Sigmoid colon (tissue), 7 donors: ENCODE data around the gene FAP. TPM values are rescaled to one million over a fixed set of nuclear protein-coding genes. Genes with fewer than 3 reads are reported as not detected.

Experiments
- DNase-seq: peaks from one replicate; pipeline ENCODE4 v3.0.0-alpha.2; 2019
- H3K27ac ChIP-seq, 4 donors: fragments of 200-600 bp; sonication (generic); one replicate each; pipeline ENCODE4 v1.5.1; 2016 to 2019; ENCODE audit warnings: mild to moderate bottlenecking in 1 of 4
- H3K27me3 ChIP-seq, 3 donors: fragments of 200-600 bp; sonication (generic); one replicate each; pipeline ENCODE4 v1.5.1; 2019; ENCODE audit warnings: mild to moderate bottlenecking in 1 of 3
- H3K36me3 ChIP-seq, 4 donors: fragments of 200-600 bp; sonication (generic); one replicate each; pipeline ENCODE4 v1.5.1; 2016 to 2019
- H3K4me1 ChIP-seq, 4 donors: fragments of 200-600 bp; sonication (generic); one replicate each; pipeline ENCODE4 v1.5.1; 2017 to 2019
- H3K4me3 ChIP-seq, 4 donors: fragments of 200-600 bp; sonication (generic); one replicate each; pipeline ENCODE4 v1.5.1; 2017 to 2019; ENCODE audit warnings: mild to moderate bottlenecking in 2 of 4, moderate library complexity in 1 of 4
- H3K9me3 ChIP-seq, 4 donors: fragments of 200-600 bp in 3 of 4; sonication (generic) in 3 of 4; one replicate each; pipeline versions ENCODE4 v1.5.1 to v1.6.1; 2013 to 2019
- EP300 ChIP-seq, 4 donors: sonication (generic); formaldehyde crosslinking; IDR thresholded peaks; one replicate each; pipeline ENCODE4 v1.6.1; 2017; ENCODE audit warnings: antibody characterized with exemption in 4 of 4
- POLR2A ChIP-seq, 2 donors: fragments of 450-650 bp; IDR thresholded peaks; one replicate each; pipeline ENCODE4 v1.6.1; 2016; ENCODE audit warnings: antibody characterized with exemption in 2 of 2, mild to moderate bottlenecking in 2 of 2, moderate library complexity in 2 of 2
- POLR2AphosphoS5 ChIP-seq, 4 donors: sonication (generic); formaldehyde crosslinking; IDR thresholded peaks; one replicate each; pipeline ENCODE4 v1.6.1; 2017; ENCODE audit warnings: antibody characterized with exemption in 4 of 4
- WGBS, 2 donors: extraction: QIAGEN DNeasy Blood & Tissue Kit; methylation state at CpG; one replicate each; pipeline ENCODE4 v1.1.7; 2013; 5-methylcytosine and 5-hydroxymethylcytosine counted together
- intact Hi-C: fragments of 100-400 bp; cut with DNase I; formaldehyde crosslinking; loops from one replicate; pipeline ENCODE4 v1.15.1; 2023
- polyA plus RNA-seq, 3 donors: library from polyadenylated mRNA; stranded (reverse); fragments of 200-250 nt; gene quantifications; one replicate each; pipeline ENCODE4 v1.2.3, GENCODE V29; 2013
- total RNA-seq, 4 donors: library from RNA; depleted of rRNA; stranded (reverse); fragments of >200 nt; gene quantifications; one replicate each; pipeline ENCODE4 v1.1.0, GENCODE V29; 2016
- TF ChIP-seq, protein P1 (sequence below), 4 experiments: fragments of 450-650 bp in 3 of 4; fragments of 200-600 bp in 1 of 4; IDR thresholded peaks; one replicate each; pipeline ENCODE4 v1.5.1; 2016 to 2019; ENCODE audit warnings: antibody characterized with exemption in 4 of 4, mild to moderate bottlenecking in 3 of 4, moderate library complexity in 2 of 4
- donor health status: healthy with polysubstance abuse.
- donor health status: Bipolar disorder and iron deficiency.
- donor health status: healthy.

FAP gene
- total and polyA plus RNA-seq, 7 donors, result 2.2 to 35.7 (median 20.0) TPM; not detected in 2

DNA sequence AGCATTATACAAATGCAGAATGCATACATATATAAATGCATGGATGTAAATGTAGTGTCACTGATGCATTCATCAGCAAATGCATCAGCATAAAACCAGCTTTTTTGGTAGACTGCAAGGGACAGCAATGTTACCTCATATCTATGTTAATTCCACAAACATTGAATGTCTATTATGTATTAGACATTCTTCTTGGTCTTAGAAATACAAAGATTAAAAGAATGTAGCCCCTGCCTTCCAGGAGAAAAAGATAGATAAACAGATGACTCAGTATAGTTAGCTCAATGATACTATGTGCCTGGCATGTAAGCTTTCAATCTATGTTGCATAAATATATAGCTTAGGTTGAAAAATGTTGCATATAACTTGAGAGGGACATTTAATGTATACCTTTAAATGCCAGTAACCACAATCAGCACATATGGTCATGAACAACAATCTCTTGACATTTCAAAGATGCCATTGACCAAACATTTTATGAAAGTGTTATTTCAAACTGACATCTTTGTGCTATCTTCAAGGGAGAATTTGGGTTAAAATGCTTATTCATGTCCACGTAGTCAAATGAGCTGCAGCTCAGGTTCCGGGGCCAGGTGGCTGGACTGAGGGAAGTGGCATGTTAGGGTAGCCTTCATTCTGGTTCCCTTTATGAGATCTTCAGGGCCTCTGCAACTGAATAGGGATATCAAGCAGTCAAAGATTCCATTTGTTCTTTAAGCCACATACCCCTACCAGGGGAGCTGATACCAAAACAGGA lies 46.0 kb downstream of the FAP start:
- TF ChIP-seq, protein P1, sequence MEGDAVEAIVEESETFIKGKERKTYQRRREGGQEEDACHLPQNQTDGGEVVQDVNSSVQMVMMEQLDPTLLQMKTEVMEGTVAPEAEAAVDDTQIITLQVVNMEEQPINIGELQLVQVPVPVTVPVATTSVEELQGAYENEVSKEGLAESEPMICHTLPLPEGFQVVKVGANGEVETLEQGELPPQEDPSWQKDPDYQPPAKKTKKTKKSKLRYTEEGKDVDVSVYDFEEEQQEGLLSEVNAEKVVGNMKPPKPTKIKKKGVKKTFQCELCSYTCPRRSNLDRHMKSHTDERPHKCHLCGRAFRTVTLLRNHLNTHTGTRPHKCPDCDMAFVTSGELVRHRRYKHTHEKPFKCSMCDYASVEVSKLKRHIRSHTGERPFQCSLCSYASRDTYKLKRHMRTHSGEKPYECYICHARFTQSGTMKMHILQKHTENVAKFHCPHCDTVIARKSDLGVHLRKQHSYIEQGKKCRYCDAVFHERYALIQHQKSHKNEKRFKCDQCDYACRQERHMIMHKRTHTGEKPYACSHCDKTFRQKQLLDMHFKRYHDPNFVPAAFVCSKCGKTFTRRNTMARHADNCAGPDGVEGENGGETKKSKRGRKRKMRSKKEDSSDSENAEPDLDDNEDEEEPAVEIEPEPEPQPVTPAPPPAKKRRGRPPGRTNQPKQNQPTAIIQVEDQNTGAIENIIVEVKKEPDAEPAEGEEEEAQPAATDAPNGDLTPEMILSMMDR (IDR thresholded peaks at IDR 0.05), result no peak
- TF ChIP-seq POLR2AphosphoS5 (IDR thresholded peaks at IDR 0.05), result no peak
- TF ChIP-seq EP300 (IDR thresholded peaks at IDR 0.05), result no peak
- DNase-seq, result no peak
- H3K36me3 ChIP-seq, result peaks cover 0 to 3% (median 0%) of the 10 kb centered on the region in 4 donors
- 84 to 94% methylated on average over 2 of the region's 2 CpGs for WGBS, 2 donors
- H3K4me3 ChIP-seq, result no peak overlapping the region
- intact Hi-C loops, result no loop called here
- no peaks in the 10 kb centered on the region for H3K27me3 ChIP-seq
- H3K27ac ChIP-seq, result no peak overlapping the region
- H3K4me1 ChIP-seq, result no peaks in the 10 kb centered on the region
- H3K9me3 ChIP-seq, result no peaks in the 10 kb centered on the region

DNA sequence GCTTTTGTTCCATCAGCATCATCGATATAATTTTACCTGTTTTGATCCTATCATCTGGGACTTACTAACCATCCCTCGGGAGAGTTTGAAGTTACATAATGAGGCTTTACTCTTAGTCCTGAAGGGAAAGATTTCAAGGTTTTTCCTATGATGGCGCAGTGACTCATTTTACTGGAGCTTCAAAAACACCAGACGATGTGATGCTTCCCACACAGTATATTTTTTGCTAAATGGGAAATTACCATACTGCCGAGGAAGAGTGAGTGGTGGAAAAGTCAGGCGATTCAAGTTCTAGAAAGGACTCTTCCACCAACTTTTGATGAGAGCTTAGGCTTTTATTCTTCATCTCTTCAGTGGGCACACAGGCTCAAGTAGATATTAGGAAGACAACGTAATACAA lies 46.6 kb downstream of the FAP start:
- Histone ChIP-seq H3K36me3 (peaks cover 0 to 3% (median 0%) of the 10 kb centered on the region in 4 donors), H3K27ac (no peak overlapping the region), H3K9me3 (no peaks in the 10 kb centered on the region), H3K4me1 (no peaks in the 10 kb centered on the region), H3K4me3 (no peak overlapping the region), H3K27me3 (no peaks in the 10 kb centered on the region)
- 92% methylated on average over 7 of the region's 7 CpGs for WGBS, 2 donors
- DNase-seq, result no peak
- intact Hi-C loops, result no loop called here
- TF ChIP-seq, protein P1 (IDR thresholded peaks at IDR 0.05), result no peak
- TF ChIP-seq EP300 (IDR thresholded peaks at IDR 0.05), result no peak
- TF ChIP-seq POLR2A (IDR thresholded peaks at IDR 0.05), result no peak
- TF ChIP-seq POLR2AphosphoS5 (IDR thresholded peaks at IDR 0.05), result no peak

DNA sequence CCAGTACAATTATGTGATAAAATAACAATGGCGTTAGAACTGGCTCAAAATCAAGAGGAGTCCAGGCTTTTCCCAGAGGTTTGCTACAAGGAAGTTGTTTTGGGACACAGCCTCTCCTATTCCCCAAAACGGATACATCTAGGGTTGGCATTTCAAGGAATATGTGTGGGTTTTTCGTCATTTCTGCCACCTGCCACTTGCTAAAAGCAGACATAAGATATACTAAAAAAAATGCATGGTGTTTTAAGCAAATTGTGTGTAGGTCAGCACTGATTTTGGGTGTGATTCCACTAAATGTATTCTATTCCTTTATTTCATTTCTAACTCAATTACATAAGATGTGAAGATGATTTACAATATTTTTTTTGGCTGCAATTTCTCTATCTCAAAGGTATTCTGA lies 54.8 kb downstream of the FAP start:
- TF ChIP-seq, protein P1 (IDR thresholded peaks at IDR 0.05), result no peak
- no peak for TF ChIP-seq POLR2A (IDR thresholded peaks at IDR 0.05)
- no peak for TF ChIP-seq POLR2AphosphoS5 (IDR thresholded peaks at IDR 0.05)
- TF ChIP-seq EP300 (IDR thresholded peaks at IDR 0.05), result no peak
- Histone ChIP-seq H3K27me3 (no peaks in the 10 kb centered on the region), H3K9me3 (no peaks in the 10 kb centered on the region), H3K36me3 (no peaks in the 10 kb centered on the region), H3K4me1 (no peaks in the 10 kb centered on the region), H3K27ac (no peak overlapping the region), H3K4me3 (no peak overlapping the region)
- intact Hi-C loops, result no loop called here
- 41 to 68% methylated on average over 3 of the region's 3 CpGs for WGBS, 2 donors
- no peak for DNase-seq

DNA sequence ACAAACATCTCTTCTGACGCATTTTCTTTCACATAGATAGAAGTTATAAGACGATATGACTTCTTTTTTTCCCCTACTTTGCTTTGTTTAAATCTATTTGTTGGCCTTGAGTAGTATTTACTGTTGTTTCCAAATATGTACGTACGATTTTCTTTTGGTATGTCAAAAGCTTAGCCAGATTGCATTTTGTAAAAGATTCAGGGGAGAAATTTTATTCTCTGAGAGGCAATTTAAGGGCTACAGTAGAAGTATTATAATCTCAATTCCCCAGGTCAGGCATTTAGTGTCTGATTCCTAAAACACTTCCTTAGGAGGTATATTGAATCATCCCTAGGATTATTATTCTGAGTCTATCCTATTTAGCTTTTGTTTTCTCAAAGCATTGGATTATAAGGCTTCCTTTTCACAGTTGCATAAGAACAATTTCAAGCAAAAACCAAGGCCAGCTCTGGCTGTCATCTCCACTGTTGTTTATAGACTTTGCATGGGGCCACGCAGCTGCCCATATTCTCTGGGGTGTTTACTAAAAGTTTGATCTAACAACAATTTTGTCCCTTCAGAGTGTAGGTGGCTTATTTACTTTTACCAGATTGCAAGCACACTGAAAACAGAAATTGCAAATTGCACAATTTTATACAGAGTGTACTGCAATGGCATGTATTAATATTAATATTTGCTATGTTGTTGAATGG lies 57.6 kb downstream of the FAP start:
- DNase-seq, result no peak
- Histone ChIP-seq H3K36me3 (no peaks in the 10 kb centered on the region), H3K27me3 (no peaks in the 10 kb centered on the region), H3K4me3 (no peak overlapping the region), H3K27ac (no peak overlapping the region), H3K4me1 (no peaks in the 10 kb centered on the region), H3K9me3 (no peaks in the 10 kb centered on the region)
- intact Hi-C loops, result no loop called here
- 37 to 69% methylated on average over 5 of the region's 5 CpGs for WGBS, 2 donors
- TF ChIP-seq EP300 (IDR thresholded peaks at IDR 0.05), result no peak
- TF ChIP-seq, protein P1 (IDR thresholded peaks at IDR 0.05), result no peak
- no peak for TF ChIP-seq POLR2A (IDR thresholded peaks at IDR 0.05)
- no peak for TF ChIP-seq POLR2AphosphoS5 (IDR thresholded peaks at IDR 0.05)
